K562 (cell line): Measurements from ENCODE around the gene KRT28. TPM values are rescaled to one million over a fixed set of nuclear protein-coding genes. Genes with fewer than 3 reads are reported as not detected.

ENCODE experiments used
- ARNT ChIP-seq, 2 experiments: fragments of 450-650 bp; IDR thresholded peaks; 2 replicates each; pipeline ENCODE4 v1.6.1; 2016; ENCODE audit warnings: mild to moderate bottlenecking in 1 of 2
- CBX2 ChIP-seq: fragments of 200-600 bp; sonication (generic); IDR thresholded peaks from one replicate; pipeline ENCODE4 v1.6.1; 2012; ENCODE audit warnings: mild to moderate bottlenecking, low read length, inconsistent platforms; ENCODE audit not compliant: insufficient read depth, poor library complexity, severe bottlenecking
- CREBBP ChIP-seq: IDR thresholded peaks from one replicate; pipeline ENCODE4 v1.6.1; 2012; ENCODE audit warnings: low read depth, mild to moderate bottlenecking, control low read depth, inconsistent platforms, low read length
- CSDE1 ChIP-seq, 2 experiments: fragments of 450-650 bp; IDR thresholded peaks; 2 replicates each; pipeline ENCODE4 v1.6.1; 2016; ENCODE audit warnings: mild to moderate bottlenecking in 1 of 2
- EP400 ChIP-seq: fragments of 450-650 bp; IDR thresholded peaks from 2 replicates; pipeline ENCODE4 v1.6.1; 2017; ENCODE audit warnings: antibody characterized with exemption, mild to moderate bottlenecking, moderate library complexity
- FOSL1 ChIP-seq: fragments of 200-800 bp; sonication (Bioruptor generic); conservative IDR thresholded peaks from 2 replicates; pipeline ENCODE4 v1.6.1; 2016; ENCODE audit warnings: missing genetic modification characterization, missing compliant biosample characterization
- GTF3C2 ChIP-seq: IDR thresholded peaks from 3 replicates; pipeline ENCODE4 v1.6.1; 2011; ENCODE audit warnings: borderline replicate concordance, mild to moderate bottlenecking, moderate library complexity; ENCODE audit not compliant: insufficient read length; ENCODE audit errors: extremely low read depth
- HMGN3 ChIP-seq: IDR thresholded peaks from 2 replicates; pipeline ENCODE4 v1.6.1; 2011; ENCODE audit warnings: borderline replicate concordance, low read depth, mild to moderate bottlenecking, mixed read lengths, low read length; ENCODE audit not compliant: insufficient read length; ENCODE audit errors: extremely low read depth
- ILF3 ChIP-seq: fragments of 450-650 bp; IDR thresholded peaks from 2 replicates; pipeline ENCODE4 v1.6.1; 2018; ENCODE audit warnings: antibody characterized with exemption, mild to moderate bottlenecking, moderate library complexity, borderline replicate concordance
- IRF1 ChIP-seq: sonication (generic); formaldehyde crosslinking; IDR thresholded peaks from 2 replicates; pipeline ENCODE4 v1.8.0; 2022; ENCODE audit warnings: missing genetic modification reagents, mild to moderate bottlenecking, borderline replicate concordance
- JUN ChIP-seq, 2 experiments: sonication (generic) in 1 of 2; formaldehyde crosslinking in 1 of 2; IDR thresholded peaks; 2 replicates each; pipeline versions ENCODE4 v1.6.1 to v1.8.0; 2012 to 2022; ENCODE audit warnings: borderline replicate concordance in 2 of 2, mild to moderate bottlenecking in 2 of 2, improper control_type of control experiment in 1 of 2, low read depth in 1 of 2, low read length in 1 of 2, missing genetic modification reagents in 1 of 2
- JUND ChIP-seq, 2 experiments: IDR thresholded peaks; 2 replicates in 1 of 2; 3 replicates in 1 of 2; pipeline ENCODE4 v1.6.1; 2011; ENCODE audit warnings: borderline replicate concordance in 2 of 2, low read depth in 2 of 2, low read length in 2 of 2, improper control_type of control experiment in 1 of 2, missing biosample characterization in 1 of 2, missing genetic modification characterization in 1 of 2, missing genetic modification reagents in 1 of 2
- LCOR ChIP-seq: sonication (generic); formaldehyde crosslinking; IDR thresholded peaks from 2 replicates; pipeline ENCODE4 v1.8.0; 2022; ENCODE audit warnings: mild to moderate bottlenecking, missing genetic modification reagents
- NCOA6 ChIP-seq: fragments of 450-650 bp; IDR thresholded peaks from 2 replicates; pipeline ENCODE4 v1.6.1; 2017; ENCODE audit warnings: mild to moderate bottlenecking
- NR3C1 ChIP-seq: sonication (generic); formaldehyde crosslinking; IDR thresholded peaks from 2 replicates; pipeline ENCODE4 v1.8.1; 2022; ENCODE audit warnings: missing genetic modification reagents
- PHF20 ChIP-seq: fragments of 450-650 bp; IDR thresholded peaks from 2 replicates; pipeline ENCODE4 v1.6.1; 2018; ENCODE audit not compliant: partially characterized antibody
- RFX5 ChIP-seq: IDR thresholded peaks from 2 replicates; pipeline ENCODE4 v1.6.1; 2011; ENCODE audit warnings: low read depth, mild to moderate bottlenecking, improper control_type of control experiment, low read length
- SMAD4 ChIP-seq: fragments of 250-450 bp; sonication (Bioruptor Pico); conservative IDR thresholded peaks from 2 replicates; pipeline ENCODE4 v1.8.0; 2021; ENCODE audit warnings: inconsistent platforms, mild to moderate bottlenecking, moderate library complexity
- TBL1XR1 ChIP-seq, 2 experiments: IDR thresholded peaks; 2 replicates each; pipeline ENCODE4 v1.6.1; 2012; ENCODE audit warnings: improper control_type of control experiment in 2 of 2, low read length in 2 of 2, mild to moderate bottlenecking in 1 of 2
- ZNF140 ChIP-seq: fragments of 250-450 bp; sonication (Bioruptor Pico); IDR thresholded peaks from 2 replicates; pipeline ENCODE4 v1.8.0; 2021; ENCODE audit warnings: moderate library complexity, mild to moderate bottlenecking, inconsistent platforms
- polyA plus RNA-seq, 8 experiments: library from polyadenylated mRNA; depleted of rRNA in 4 of 8; stranded (reverse) in 5 of 8; unstranded in 3 of 8; fragments of >200 nt; fragmentation: Nextera tagmentation in 2 of 8; fragmentation: Illumina TruSeq in 1 of 8; extraction: Ambion mirVana in 2 of 8; extraction: Trizol in 1 of 8; gene quantifications; 2 replicates each; pipeline versions ENCODE4 v1.2.1 to v1.2.3, GENCODE V29; 2011 to 2014; ENCODE audit warnings: inconsistent platforms in 1 of 8, missing spikeins in 1 of 8
- total RNA-seq, 7 experiments: library from RNA; depleted of rRNA in 6 of 7; stranded (reverse); fragments of >200 nt in 6 of 7; fragmentation: Illumina TruSeq in 2 of 7; extraction: Trizol in 2 of 7; gene quantifications; 2 replicates each; pipeline versions ENCODE4 v1.2.1 to v1.2.3, GENCODE V29; 2011 to 2021; ENCODE audit warnings: low replicate concordance in 1 of 7
- TF ChIP-seq, protein P1 (sequence below): fragments of 450-650 bp; formaldehyde crosslinking; IDR thresholded peaks from 2 replicates; pipeline ENCODE4 v1.4.0; 2022; ENCODE audit warnings: missing genetic modification characterization
- TF ChIP-seq, protein P2 (sequence below): fragments of 250-450 bp; sonication (Bioruptor Pico); IDR thresholded peaks from 2 replicates; pipeline ENCODE4 v1.8.0; 2022; ENCODE audit warnings: moderate library complexity, mild to moderate bottlenecking, inconsistent platforms

KRT28 gene
- total and polyA plus RNA-seq, 9 of the 15 experiments (the other 6 are each of a cell fraction or from before 2014, with no cell fraction given): not detected

- TF ChIP-seq, protein P1, sequence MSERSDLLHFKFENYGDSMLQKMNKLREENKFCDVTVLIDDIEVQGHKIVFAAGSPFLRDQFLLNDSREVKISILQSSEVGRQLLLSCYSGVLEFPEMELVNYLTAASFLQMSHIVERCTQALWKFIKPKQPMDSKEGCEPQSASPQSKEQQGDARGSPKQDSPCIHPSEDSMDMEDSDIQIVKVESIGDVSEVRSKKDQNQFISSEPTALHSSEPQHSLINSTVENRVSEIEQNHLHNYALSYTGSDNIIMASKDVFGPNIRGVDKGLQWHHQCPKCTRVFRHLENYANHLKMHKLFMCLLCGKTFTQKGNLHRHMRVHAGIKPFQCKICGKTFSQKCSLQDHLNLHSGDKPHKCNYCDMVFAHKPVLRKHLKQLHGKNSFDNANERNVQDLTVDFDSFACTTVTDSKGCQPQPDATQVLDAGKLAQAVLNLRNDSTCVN (CRISPR knock-in tag): no peak
- TF ChIP-seq ILF3 (no peak), NR3C1 (CRISPR knock-in tag) (no peak), JUND (IDR thresholded peaks at IDR 0.05; ENCODE audit: borderline replicate concordance, low read depth, low read length) (peak; percentile 88), JUND (tag; IDR thresholded peaks at IDR 0.05; ENCODE audit: borderline replicate concordance, low read depth, low read length) (peak; percentile 81; the same call in 2 of the 3 replicates), FOSL1 (peak; percentile 95), RFX5 (no peak), ZNF140 (CRISPR knock-in tag) (no peak), CREBBP (no peak), CSDE1 (IDR thresholded peaks at IDR 0.05) (0 out of 4 replicates have a peak, but pooled peaks of 1 of the 2 experiments have one; percentile 21), JUN (IDR thresholded peaks at IDR 0.05; ENCODE audit: borderline replicate concordance, low read depth, low read length) (peak; percentile 70), JUN (CRISPR knock-in tag; IDR thresholded peaks at IDR 0.05; ENCODE audit: borderline replicate concordance) (no peak), GTF3C2 (no peak), CBX2 (no peak), LCOR (no peak), PHF20 (no peak), IRF1 (CRISPR knock-in tag) (no peak), TBL1XR1 (IDR thresholded peaks at IDR 0.05; ENCODE audit: low read length in 2 of 2) (peak in 1 of 2 experiments; percentile 66; a peak in 1 of 4 replicates), NCOA6 (no peak; the same call in 1 of the 2 replicates), SMAD4 (CRISPR knock-in tag) (peak; percentile 93), EP400 (peak; percentile 78), HMGN3 (peak; percentile 97), ARNT (IDR thresholded peaks at IDR 0.05) (peak; percentile 96 to 99)
- TF ChIP-seq, protein P2, sequence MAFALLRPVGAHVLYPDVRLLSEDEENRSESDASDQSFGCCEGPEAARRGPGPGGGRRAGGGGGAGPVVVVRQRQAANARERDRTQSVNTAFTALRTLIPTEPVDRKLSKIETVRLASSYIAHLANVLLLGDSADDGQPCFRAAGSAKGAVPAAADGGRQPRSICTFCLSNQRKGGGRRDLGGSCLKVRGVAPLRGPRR (CRISPR knock-in tag): no peak
Measured at GRCh38 chr17:40827746-40828453, 28.1 kb upstream of the KRT28 start (continued).
